ENCODE results near the gene PIAS1.

- no peak for TF ChIP-seq EZH2phosphoT487 (IDR thresholded peaks at IDR 0.05; ENCODE audit: low read length)
- TF ChIP-seq EZH2 (optimal IDR thresholded peaks at IDR 0.05; ENCODE audit: low read depth, low read length), result no peak
Observed at GRCh38 chr15:68197661-68198437, 143.7 kb downstream of the PIAS1 start.
